NCI-H226 (cell line): ENCODE measurements around the gene ANO10.
"Not testable (repeated sequence)": the region's sequence is repeated elsewhere in the genome, so short reads cannot be mapped to it uniquely, and the experiment has no call there.

ENCODE experiments used
- DNase-seq: peaks from one replicate; pipeline ENCODE4 v3.0.0-alpha.2; 2015

The ANO10 gene

GRCh38 chr3:43573576-43573975, 48.2 kb downstream of the ANO10 start:
- DNase-seq = no peak

- DNase-seq = not testable (repeated sequence)
These were observed 56.0 kb downstream of the ANO10 start for GRCh38 chr3:43565661-43566341.

- no peak for DNase-seq
These were observed 61.9 kb downstream of the ANO10 start for GRCh38 chr3:43559961-43560360.

GRCh38 chr3:43558171-43558570, 63.6 kb downstream of the ANO10 start:
- no peak for DNase-seq

GRCh38 chr3:43549626-43550290, 72.1 kb downstream of the ANO10 start:
- DNase-seq = no peak

- not testable (repeated sequence) for DNase-seq
These were observed 77.5 kb downstream of the ANO10 start for GRCh38 chr3:43544277-43544676.

GRCh38 chr3:43542328-43543043, 79.3 kb downstream of the ANO10 start:
- DNase-seq = no peak

GRCh38 chr3:43540624-43541023, 81.2 kb downstream of the ANO10 start:
- peak; percentile 7 for DNase-seq

GRCh38 chr3:43539321-43539720, 82.5 kb downstream of the ANO10 start:
- no peak for DNase-seq

GRCh38 chr3:43537225-43537624, 84.6 kb downstream of the ANO10 start:
- DNase-seq = no peak

GRCh38 chr3:43534675-43535074, 87.1 kb downstream of the ANO10 start:
- DNase-seq = no peak

- no peak for DNase-seq
These were observed 88.8 kb downstream of the ANO10 start for GRCh38 chr3:43533009-43533408.

GRCh38 chr3:43531835-43532234, 90.0 kb downstream of the ANO10 start:
- peak; percentile 38 for DNase-seq

GRCh38 chr3:43528498-43529099, 93.2 kb downstream of the ANO10 start:
- DNase-seq = no peak

- DNase-seq = no peak
These were observed 94.9 kb downstream of the ANO10 start for GRCh38 chr3:43526956-43527355.

- DNase-seq = no peak
These were observed 95.7 kb downstream of the ANO10 start for GRCh38 chr3:43525941-43526607.

GRCh38 chr3:43525386-43525785, 96.4 kb downstream of the ANO10 start:
- DNase-seq = no peak

GRCh38 chr3:43523454-43524053, 98.3 kb downstream of the ANO10 start:
- DNase-seq = no peak

- peak; percentile 67 for DNase-seq
These were observed 99.0 kb downstream of the ANO10 start for GRCh38 chr3:43522727-43523362.

GRCh38 chr3:43521941-43522340, 99.9 kb downstream of the ANO10 start:
- no peak for DNase-seq

- not testable (repeated sequence) for DNase-seq
These were observed 103.3 kb downstream of the ANO10 start for GRCh38 chr3:43518515-43518914.
